Epithelial cell of prostate (primary cell): Measurements from ENCODE around the gene CPLANE2.
A peak's percentile ranks its signal among the peaks of the same experiment; 100 is the strongest.
"Not testable (repeated sequence)": the region's sequence is repeated elsewhere in the genome, so short reads cannot be mapped to it uniquely, and the experiment has no call there.

Experiments
- DNase-seq: peaks from one replicate; pipeline ENCODE4 v3.0.0-alpha.2; 2011; ENCODE audit warnings: low read depth, low spot score
- H3K27ac ChIP-seq: fragments of 450-650 bp; 2 replicates; pipeline ENCODE4 v1.5.1; 2017; ENCODE audit warnings: mild to moderate bottlenecking

The CPLANE2 gene

GRCh38 chr1:16231331-16232315 lies 5.4 kb downstream of the CPLANE2 start:
- no peak overlapping the region for H3K27ac ChIP-seq
- DNase-seq: no peak

GRCh38 chr1:16230744-16231143 lies 6.2 kb downstream of the CPLANE2 start:
- DNase-seq: no peak
- H3K27ac ChIP-seq: no peak overlapping the region

DNA sequence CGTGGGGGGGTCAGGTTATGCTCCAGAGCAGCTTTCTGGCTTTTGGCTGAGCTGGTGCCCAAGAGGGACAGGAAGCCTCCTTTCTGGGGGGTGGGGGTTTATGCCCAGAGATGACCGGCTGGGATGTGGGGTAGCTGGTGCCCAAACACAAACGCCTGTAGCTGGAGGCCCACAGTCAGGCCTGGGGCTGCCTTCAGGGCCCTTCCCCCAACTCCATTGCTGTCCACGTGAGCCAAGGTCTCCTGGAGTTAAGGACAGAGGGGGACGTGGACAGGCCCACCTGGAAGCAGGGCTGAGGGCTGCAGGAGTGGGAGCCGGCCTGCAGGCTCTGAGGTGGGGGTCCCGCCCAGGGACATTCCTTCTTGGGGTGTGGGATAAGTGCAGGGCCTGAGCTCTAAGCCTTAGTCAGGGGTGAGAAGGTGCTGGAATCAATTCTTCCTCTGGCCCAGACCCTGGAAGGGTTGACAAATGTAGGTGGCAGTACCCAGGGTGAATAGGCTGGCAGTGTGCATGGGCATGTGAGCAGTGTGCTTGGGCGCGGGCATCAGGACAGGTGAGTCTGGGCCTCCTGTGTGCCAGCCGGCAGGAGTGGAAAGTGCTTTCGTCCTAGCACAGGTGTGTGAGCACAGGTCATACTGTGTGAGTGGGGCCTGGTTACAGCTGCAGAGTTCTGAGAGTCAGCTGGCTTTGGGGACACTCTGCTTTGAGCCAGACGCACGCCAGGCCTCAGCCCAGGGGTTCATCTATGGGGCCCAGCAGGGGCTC lies 6.8 kb downstream of the CPLANE2 start:
- DNase-seq: no peak
- no peak overlapping the region for H3K27ac ChIP-seq

GRCh38 chr1:16226490-16227179 lies 10.3 kb downstream of the CPLANE2 start:
- no peak for DNase-seq
- no peak overlapping the region for H3K27ac ChIP-seq

DNA sequence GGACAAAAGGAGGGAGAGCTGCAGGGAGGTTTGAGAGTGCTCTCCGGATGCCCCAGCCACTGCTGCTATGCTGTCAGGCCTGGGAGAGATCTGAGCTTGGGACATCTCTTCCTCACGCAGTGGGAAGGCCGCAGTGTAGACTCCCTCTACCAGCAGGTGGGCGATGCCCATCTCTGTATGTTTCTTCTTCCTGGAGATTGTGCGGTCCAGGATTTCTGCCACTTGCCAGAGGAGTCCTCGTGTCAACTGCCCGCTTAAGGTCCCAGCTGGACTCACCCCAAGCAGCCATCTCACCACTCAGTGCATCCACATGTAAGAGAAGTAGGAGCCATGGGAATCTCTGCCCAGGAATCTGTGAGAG lies 10.9 kb downstream of the CPLANE2 start:
- DNase-seq: no peak
- no peak overlapping the region for H3K27ac ChIP-seq

- no peak for DNase-seq
Measured at GRCh38 chr1:16224472-16224871, 12.5 kb downstream of the CPLANE2 start.

DNA sequence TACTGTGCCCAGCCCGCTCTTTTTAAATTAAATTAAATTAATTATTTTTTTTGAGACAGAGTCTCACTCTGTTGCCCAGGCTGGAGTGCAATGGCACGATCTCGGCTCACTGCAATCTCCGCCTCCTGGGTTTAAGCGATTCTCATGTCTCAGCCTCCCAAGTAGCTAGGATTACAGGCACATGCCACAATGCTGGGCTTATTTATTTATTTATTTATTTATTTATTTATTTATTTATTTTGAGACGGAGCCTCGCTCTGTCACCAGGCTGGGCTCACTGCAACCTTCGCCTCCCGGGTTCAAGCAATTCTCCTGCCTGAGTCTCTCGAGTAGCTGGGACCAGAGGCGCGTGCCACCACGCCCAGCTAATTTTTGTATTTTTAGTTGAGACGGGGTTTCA lies 14.3 kb downstream of the CPLANE2 start:
- H3K27ac ChIP-seq, DNase-seq: not testable (repeated sequence)

More at GRCh38 chr1:16224472-16224871, 12.5 kb downstream of the CPLANE2 start:
- H3K27ac ChIP-seq: no peak overlapping the region

DNA sequence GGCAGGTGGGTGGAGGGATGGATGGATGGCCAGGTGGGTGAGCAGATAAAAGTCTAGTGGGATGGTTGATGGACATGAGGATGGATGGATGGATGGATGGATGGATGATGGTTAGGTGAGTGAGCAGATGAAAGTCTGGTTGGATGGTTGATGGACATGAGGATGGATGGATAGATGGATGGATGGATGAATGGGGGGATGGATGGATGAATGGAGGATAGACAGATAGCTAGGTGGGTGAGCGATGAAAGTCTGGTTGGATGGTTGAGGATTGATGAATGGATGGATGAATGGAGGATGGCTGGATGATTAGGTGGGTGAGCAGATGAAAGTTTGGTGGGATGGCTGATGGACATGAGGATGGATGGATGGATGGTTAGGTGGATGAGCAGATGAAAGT lies 15.5 kb downstream of the CPLANE2 start:
- H3K27ac ChIP-seq: no peak overlapping the region
- no peak for DNase-seq

DNA sequence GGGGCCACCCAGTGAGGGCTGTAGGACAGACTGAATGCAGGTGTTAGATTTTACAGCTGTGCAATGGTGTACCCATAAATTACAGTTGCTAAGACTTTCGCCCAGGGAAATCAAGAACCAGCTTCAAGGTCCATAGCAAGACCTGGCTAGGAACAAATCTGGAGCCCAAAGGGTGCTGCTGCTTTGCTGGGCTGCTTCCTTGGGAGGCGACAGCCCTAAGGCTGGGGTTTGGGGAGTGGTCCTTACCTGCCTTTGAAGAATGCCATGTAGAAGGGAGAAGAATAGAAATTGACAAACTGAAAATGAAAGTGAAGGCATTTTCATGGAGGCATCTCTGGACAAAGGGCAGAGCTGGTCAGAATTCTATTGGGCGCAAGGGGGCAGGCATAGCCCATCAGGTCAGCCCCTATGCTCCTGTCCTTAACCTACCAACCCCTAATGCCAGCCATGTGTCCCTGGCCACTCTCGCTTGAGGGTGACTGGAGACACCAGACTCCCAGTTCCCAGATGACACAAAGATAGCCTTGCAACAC lies 16.9 kb downstream of the CPLANE2 start:
- DNase-seq: no peak
- H3K27ac ChIP-seq: no peak overlapping the region

DNA sequence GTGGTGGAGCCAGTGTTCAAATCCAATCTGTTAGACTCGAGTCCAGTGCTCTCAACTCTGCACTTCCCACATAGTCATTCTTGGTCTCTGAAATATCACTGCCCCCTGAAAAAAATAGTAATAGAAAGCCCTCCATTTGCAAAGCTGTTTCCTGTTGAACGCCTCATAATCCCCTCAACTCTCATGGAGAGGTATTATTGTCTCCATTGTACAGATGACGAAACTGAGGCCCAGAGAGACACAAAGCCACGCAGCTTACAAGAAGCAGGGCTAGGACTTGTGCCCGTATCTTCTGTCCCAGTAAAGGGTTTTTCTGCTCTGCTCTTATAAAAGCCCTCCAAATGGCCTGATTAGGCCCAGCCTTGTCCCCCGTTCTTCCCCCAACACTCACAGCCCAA lies 18.3 kb downstream of the CPLANE2 start:
- no peak overlapping the region for H3K27ac ChIP-seq
- no peak for DNase-seq

DNA sequence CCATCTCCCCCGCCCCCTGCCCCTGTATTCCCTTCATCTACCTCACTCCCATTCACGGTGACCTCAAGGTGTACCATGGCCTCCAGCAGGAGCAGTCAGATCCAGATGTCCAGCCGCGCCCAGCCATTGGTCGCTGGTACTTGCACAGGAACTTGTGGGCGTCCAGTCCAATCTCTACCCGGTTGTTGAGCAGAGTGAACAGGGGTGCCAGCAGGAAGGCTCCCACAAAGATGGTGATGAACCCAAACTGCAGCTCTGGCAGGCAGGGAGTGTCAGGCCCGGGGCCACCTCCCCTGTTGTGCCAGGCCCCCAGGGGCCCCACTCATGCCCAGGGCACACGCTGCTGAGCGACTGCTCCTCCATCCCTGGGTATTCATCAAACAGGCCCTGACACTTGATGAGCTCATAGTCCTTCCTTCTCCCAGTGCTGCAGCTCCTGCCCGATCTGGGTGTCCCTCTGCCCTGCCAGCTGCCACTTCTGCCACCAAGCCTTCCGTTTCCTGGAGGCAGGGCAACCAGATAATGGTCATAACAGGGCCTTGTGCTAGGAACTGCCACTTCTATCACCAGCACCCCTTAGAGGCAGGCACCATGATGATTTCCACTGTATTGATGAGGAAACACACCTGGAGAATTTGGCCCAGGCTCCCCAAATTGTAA lies 18.8 kb downstream of the CPLANE2 start:
- no peak overlapping the region for H3K27ac ChIP-seq
- no peak for DNase-seq

GRCh38 chr1:16217061-16217785 lies 19.8 kb downstream of the CPLANE2 start:
- peak; percentile 92 for DNase-seq
- H3K27ac ChIP-seq: peak overlapping the region; percentile 50

DNA sequence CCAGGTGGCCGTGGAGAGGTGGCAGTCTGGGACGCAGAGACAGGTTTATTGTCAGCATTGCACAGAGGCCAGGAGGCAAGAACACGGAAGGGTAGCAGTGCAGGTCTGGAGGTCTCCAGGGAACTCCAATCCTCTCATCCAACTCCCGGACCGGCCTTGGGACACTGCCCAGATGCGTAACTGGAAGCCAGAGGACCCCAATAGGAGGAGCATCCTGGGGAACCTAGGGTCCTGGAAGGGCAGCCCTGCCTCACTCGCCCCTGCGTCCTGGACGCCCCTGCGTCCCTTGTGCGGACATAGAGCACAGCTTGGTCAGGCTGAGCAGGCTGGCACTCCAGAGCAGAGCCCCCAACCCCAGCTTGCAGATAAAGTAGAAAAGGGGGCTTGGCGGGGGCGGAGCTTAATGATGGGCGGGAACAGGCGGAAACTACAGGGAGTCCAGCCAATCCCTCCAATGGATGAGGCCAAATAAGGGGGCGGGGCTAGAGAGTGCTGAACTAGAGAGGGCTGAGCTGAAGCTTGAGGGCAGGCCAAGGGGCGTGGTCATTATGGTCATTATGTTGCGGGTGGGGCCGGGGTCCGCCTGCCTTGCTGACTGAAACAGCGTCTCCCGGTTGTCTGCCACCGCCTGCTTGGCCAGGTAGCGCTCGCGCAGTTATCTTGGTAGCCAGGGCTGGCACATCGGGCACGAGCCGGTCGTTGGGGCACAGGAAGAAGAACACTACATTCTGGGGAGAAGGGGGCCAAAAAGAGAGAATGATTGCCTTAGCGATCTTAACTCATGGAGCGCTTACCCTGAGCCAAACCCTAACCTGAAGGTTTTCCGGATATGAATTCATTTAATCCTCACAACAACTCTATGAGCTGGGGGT lies 20.9 kb downstream of the CPLANE2 start:
- DNase-seq: peak; percentile 20
- peak overlapping the region; percentile 50 for H3K27ac ChIP-seq

DNA sequence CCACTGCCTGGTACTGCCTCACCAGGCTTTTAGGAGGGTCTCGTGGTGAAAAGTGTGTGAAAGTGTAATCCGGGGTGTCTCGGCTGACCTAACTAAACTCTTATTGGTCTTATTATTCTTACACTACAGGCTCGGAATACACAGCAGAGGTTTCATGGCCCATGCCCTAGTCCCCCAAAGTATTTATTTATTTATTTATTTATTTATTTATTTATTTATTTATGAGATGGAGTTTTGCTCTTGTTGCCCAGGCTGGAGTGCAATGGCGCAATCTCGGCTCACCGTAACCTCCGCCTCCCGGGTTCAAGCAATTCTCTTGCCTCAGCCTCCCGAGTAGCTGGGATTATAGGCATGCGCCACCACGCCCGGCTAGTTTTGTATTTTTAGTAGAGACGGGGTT lies 21.7 kb downstream of the CPLANE2 start:
- not testable (repeated sequence) for DNase-seq, H3K27ac ChIP-seq

DNA sequence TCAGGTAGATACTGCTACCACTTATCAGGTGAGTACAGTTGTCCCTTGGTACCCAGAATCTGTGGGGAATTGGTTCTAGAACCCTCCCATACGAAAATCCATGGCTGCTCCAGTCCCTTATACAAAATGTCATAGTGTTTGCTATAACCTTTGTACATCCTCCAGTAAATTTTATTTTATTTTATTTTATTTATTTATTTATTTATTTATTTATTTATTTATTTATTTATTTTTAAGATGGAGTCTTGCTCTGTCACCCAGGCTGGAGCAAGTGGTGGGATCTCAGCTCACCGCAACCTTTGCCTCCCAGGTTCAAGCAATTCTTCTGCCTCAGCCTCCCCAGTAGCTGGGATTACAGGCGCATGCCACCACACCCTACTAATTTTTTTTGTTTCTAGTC lies 23.4 kb downstream of the CPLANE2 start:
- DNase-seq, H3K27ac ChIP-seq: not testable (repeated sequence)

- DNase-seq: no peak
Measured at GRCh38 chr1:16213013-16213412, 24.0 kb downstream of the CPLANE2 start.

GRCh38 chr1:16212251-16212961 lies 24.6 kb downstream of the CPLANE2 start, which contains the start of gene ARHGEF19:
TSS of gene ARHGEF19 (minus strand) at chr1:16212652. CDS start at chr1:16209054, 3,598 bp downstream.
- DNase-seq: no peak
- no peak within 1 kb of the TSS for H3K27ac ChIP-seq

More at GRCh38 chr1:16213013-16213412, 24.0 kb downstream of the CPLANE2 start:
- H3K27ac ChIP-seq: no peak overlapping the region
